Activated naive CD8-positive, alpha-beta T cell treated with anti-CD3 and anti-CD28 coated beads, Interleukin-2, amount 50 U/mL, for 16 hours (primary cell): Measurements from ENCODE around the gene SLA2.
"Not testable (repeated sequence)": the region's sequence is repeated elsewhere in the genome, so short reads cannot be mapped to it uniquely, and the experiment has no call there.

ENCODE experiments used
- DNase-seq: peaks from one replicate; pipeline ENCODE4 v3.0.0-alpha.2; 2020; ENCODE audit warnings: low read depth, low spot score

Gene SLA2

DNA sequence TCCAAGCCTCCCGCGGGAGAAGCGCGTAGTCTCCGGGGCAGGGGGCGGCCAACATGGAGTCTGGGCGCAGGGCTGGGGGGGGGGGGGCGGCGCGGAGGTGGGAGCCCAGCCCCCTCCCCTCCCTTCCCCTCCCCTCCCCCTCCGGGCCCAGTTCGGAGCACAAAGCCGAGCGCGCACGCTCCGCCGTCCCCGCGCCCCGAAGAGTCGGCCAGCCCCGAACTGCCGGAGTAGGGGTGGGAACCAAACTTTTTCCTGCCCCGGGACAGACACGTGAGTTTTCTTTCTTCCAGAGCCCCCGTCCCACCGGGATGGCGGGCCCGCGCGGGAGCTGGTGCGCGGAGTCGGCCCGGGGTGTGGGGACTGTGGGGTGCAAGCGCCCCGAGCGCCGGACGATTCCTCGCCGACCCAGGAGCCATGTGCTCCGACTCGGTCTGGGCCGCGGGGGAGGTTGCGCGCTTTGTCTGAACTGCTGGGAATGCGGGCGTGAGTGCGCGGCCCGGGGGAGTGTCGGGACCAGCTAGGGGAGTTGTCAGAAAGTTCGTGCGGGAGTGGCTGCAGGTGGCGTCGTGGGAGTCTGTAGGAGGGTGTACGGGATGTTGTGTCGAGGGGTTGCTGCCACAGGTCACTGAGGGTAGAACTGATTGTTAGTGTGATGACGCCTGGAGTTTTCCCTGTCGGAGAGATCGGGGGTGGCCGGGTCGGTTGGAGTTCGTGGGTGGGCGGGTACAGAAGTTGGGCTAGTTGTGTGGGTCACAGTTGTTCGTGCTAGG lies 71.4 kb downstream of the SLA2 start:
- DNase-seq, result peak; percentile 32

DNA sequence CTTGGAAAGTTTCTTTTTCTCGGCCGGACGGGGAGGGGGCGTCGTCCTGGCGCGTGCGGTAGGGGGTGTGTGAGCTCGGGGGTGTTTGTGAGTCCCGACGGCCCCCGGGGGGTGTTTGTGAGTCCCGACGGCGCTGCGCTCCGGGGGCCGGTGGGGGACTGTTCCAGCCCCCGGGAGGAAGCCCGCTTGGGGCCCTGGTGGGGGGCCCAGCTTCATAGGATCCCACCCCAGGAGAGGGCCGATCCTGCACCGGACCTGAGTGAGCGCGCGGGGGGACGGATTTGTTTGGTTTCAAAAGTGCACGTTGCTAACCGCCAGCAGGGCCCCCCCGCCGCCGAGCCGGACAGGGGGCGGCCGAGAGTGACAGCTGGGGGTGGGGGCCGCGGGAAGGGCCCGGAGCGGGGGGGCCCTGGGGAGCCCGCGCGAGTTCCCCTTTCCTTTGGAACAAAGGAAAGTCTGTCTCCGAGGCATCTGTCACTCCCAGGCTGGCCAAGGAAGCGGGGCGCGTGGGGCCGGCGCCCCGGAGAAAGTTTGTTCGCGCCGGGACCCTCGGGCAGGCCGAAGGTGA lies 72.1 kb downstream of the SLA2 start:
- DNase-seq, result no peak

DNA sequence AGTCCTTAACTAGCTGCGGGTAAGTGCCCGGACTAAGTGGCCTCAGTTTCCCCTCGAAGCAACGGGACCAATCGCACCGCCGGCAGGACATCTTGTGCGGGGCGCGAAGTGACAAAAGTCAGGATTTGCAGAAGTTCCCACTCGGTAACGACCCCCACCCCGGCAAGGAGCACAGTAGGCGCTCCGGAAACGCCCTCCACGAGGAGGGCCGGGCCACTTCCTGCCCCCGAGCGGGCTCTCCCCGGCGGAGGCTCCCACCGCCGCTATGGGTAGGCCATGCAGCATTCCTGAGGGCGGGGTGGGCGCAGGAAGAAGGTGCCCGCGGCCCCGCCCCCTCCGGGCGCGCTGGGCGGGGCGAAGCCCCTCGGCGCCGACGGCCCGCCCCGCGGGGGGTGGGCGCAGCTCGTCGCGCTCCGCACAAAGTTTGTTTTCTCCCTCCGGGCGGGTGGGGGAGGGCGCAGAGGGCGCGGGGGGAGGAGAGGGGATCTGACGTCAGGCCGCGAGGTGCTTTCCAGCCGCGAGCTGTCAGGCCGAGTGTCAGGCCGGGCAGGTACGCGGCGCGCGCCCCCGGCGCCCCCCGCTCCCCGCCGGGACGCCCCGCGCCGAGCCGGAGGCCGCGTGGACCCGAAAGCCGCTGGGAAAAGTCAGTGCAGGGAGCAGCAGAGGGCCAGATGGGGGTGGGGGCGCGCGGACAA lies 72.7 kb downstream of the SLA2 start, which contains the start of gene TGIF2:
Gene TGIF2, plus strand, starts transcription at position 495 of the 695 bp plus-strand sequence. CDS start 5,178 bp downstream, outside the sequence.
- DNase-seq, result peak; percentile 83

DNA sequence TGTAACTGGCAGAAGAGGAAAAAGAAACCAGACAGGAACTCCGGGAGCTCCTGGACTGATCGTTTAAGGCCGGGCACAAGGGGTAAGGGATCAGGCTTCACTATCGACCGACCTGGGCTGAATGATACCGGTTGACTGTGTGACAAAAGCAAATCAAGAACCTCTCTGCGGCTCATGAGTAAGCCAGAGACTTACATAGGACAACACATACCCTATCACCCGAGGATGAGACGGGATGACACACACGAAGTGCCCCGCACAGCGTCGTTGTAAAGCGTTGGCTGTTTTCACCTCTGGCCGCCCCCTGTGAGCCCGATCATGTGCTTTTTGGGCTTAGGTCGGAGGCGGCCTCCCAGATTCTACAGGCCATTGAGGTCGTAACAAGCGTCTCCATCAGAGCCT lies 73.3 kb downstream of the SLA2 start:
- peak; percentile 47 for DNase-seq

DNA sequence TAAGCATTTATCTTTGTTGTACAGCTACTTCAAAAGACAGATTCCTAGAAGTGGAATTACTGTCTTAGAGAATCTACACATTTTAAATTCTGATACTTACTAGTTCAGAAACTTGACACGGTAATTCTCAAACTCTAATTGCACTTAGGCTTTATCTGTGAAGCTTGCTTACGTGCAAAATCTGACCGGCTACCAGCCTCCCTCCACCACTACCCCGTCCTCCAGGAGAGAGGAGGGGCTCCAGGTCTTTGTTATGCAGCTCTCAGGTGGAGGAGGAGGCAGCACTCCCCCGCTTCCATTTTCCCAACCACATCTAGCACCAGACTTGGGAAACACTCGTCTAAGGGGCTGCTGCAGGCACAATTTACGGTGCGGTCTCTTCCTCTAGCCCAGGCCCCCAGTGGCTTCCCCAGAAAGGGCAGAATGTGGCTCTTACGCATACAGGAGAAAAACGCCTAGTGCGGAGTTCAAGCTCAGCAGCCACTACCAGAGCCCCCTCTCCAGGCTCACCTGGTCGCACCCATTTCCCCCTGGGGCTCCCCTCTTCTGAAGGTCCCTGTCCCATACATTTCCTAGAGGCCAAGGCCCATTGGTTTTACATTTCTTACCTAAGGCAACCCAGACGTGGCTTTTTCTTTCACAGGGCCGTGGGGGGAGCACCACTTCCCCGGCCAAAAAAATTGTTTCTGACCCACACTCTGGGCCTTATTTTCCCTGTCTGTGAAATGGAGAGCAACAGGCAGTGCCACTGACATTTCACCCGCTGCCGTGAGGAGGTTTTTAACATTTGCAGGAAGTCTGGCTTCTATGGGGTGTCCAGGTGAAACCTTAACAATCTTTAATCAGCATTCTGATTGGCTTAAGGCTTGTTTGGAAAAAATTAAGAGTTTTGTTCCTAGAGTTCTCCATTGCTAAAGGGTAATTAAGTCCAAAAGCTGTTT lies 74.2 kb downstream of the SLA2 start:
- no peak for DNase-seq

DNA sequence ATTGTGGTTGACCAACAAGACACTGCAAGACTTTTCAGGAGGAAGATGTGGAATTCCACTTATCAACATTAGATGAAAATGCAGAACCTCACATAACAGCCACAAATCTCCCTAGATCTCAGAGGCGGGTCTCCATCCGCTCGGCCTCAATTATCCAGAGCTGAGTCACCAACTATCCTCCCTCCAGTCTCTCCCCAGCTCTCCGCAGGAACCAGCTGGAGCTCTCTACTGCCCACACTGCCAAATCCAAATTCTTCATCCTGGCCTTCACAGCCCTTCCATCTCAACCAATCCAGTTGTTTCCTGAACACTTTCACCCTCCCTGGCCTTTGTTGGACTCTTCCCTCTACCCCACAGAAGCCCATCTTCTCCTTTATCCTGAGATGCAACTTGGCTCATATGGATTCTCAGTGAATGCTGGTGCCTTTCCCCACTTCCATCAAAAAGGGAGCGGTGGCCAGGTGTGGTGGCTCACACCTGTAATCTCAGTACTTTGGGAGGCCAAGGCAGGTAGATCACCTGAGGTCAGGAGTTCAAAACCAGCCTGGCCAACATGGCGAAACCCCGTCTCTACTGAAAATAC lies 76.1 kb downstream of the SLA2 start:
- DNase-seq, result no peak

DNA sequence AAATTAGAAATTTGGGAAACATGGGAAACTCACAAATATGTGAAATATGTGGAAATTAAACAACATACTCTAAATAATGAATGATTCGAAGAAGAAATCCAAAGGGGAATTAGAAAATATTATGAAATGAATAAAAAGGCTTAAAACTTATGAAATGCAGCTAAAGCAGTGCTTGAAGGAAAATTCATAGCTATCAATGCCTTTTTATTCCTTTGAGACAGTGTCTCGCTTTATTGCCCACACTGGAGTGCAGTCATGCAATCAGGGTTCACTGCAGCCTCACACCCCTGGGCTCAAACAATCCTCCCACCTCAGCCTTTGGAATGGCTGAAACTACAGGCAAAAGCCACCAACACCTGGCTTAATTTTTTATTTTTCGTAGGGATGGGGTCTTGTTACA lies 80.5 kb downstream of the SLA2 start:
- DNase-seq, result no peak

DNA sequence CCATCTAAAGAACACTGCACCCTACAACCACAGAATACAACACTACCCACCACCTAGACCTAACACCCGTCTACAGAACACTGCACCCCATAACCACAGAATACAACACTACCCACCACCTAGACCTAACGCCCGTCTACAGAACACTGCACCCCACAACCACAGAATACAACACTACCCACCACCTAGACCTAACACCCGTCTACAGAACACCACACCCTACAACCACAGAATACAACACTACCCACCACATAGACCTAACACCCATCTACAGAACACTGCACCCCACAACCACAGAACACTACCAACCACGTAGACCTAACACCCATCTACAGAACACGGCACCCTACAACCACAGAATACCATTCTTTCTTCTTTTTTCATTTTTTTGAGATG lies 81.3 kb downstream of the SLA2 start:
- DNase-seq, result not testable (repeated sequence)

DNA sequence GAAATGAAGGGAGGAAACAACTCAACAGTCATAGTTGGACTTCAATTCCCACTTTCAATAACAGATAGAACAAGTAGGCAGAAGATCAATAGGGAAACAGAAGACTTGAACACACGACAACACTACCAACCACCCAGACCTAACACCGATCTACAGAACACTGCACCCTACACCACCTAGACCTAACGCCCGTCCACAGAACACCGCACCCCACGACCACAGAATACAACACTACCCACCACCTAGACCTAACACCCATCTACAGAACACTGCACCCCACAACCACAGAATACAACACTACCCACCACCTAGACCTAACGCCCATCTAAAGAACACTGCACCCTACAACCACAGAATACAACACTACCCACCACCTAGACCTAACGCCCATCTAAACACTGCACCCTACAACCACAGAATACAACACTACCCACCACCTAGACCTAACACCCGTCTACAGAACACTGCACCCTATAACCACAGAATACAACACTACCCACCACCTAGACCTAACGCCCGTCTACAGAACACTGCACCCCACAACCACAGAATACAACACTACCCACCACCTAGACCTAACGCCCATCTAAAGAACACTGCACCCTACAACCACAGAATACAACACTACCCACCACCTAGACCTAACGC lies 81.8 kb downstream of the SLA2 start:
- DNase-seq, result not testable (repeated sequence)

DNA sequence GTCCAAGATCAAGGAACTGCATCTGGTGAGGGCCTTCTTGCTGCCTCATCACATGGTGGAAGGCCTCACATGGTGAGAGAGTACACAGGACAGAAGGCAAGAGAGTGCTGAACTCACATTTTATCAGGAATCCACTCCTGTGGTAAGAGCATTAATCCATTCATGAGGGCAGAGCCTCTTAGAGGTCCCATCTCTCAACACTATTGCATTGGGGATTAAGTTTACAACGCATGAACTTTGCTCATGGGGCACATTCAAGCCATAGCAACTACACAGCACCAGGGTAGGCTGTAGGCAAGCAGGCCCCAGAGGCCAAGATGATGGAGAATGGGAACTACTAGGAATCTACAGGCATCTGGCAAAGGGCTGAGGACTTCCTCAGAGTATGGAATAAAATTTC lies 82.6 kb downstream of the SLA2 start:
- no peak for DNase-seq

DNA sequence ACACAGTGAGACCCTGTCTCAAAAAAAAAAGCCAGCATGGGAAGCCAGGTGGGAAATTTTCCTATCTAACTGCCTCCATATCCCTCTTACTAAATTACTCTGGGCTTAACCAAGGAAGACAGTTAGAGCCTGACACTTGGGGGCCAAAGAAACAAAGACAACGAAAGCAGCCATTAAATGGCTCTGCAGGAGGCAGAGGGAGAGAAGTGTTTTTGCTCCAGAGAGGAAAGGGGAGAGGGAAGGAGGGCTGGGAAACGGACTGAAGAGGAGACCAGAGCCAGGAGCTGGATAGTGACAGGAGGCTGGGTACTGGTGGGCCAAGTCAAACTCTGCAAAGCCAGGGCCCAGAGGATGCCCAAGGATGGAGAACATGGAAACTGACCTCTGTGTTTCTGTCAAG lies 83.3 kb downstream of the SLA2 start:
- no peak for DNase-seq
